ENCODE results near the gene TBC1D1. TPM values are rescaled to one million over a fixed set of nuclear protein-coding genes. Genes with fewer than 3 reads are reported as not detected.
A peak's percentile ranks its signal among the peaks of the same experiment; 100 is the strongest.

Gene TBC1D1
- total and polyA plus RNA-seq, 2 experiments from 2014 or later, result 53.9 to 151 TPM

- TF ChIP-seq CTCF (conservative IDR thresholded peaks at IDR 0.05; ENCODE audit: low read depth in 2 of 2) (no peak), POLR2AphosphoS5 (IDR thresholded peaks at IDR 0.05; ENCODE audit: low read depth) (no peak), ZNF114 (CRISPR knock-in tag; IDR thresholded peaks at IDR 0.05) (no peak), ZNF331 (CRISPR knock-in tag; IDR thresholded peaks at IDR 0.05; ENCODE audit: low read depth) (no peak), ETS1 (IDR thresholded peaks at IDR 0.05) (no peak)
Observed at GRCh38 chr4:37976507-37976906, 85.6 kb downstream of the TBC1D1 start (continued).

GRCh38 chr4:37976991-37977470 lies 86.1 kb downstream of the TBC1D1 start:
- Histone ChIP-seq H2AFZ (peak overlapping the region; percentile 23; the same call in 1 of the 2 replicates), H3K4me3 (peak overlapping the region; percentile 74), H3K27me3 (ENCODE audit: insufficient read depth) (no peaks in the 10 kb centered on the region), H3K4me2 (peak overlapping the region; percentile 85), H3K36me3 (ENCODE audit: insufficient read depth) (no peaks in the 10 kb centered on the region), H3K79me2 (replicated peaks; ENCODE audit: insufficient read depth) (peaks cover 45% of the 10 kb centered on the region), H3F3A (replicated peaks; ENCODE audit: low read depth) (peaks cover 8% of the 10 kb centered on the region), H3K4me1 (ENCODE audit: insufficient read depth) (peaks cover 43% of the 10 kb centered on the region), H4K20me1 (replicated peaks; ENCODE audit: insufficient read depth) (peaks cover 7% of the 10 kb centered on the region; the same call in 1 of the 2 replicates), H3K27ac (ENCODE audit: low read depth) (peak overlapping the region; percentile 96), H3K9me2 (ENCODE audit: insufficient read depth) (no peaks in the 10 kb centered on the region)
- H3K36me3 Mint-ChIP-seq (ENCODE audit: low read depth), result no peaks in the 10 kb centered on the region
- TF ChIP-seq CTCF (conservative IDR thresholded peaks at IDR 0.05; ENCODE audit: low read depth in 2 of 2) (peak in 1 of 2 experiments; percentile 61; a peak in 2 of 4 replicates), CREB1 (CRISPR knock-in tag; IDR thresholded peaks at IDR 0.05; ENCODE audit: low read depth) (no peak), STAT1 (IDR thresholded peaks at IDR 0.05; ENCODE audit: unreplicated experiment) (no peak), POLR2AphosphoS5 (IDR thresholded peaks at IDR 0.05; ENCODE audit: low read depth) (peak; percentile 50), ZNF462 (CRISPR knock-in tag; IDR thresholded peaks at IDR 0.05) (no peak), JUNB (IDR thresholded peaks at IDR 0.05; ENCODE audit: unreplicated experiment) (no peak)
- H3K4me1 Mint-ChIP-seq, result peaks cover 41% of the 10 kb centered on the region
- DNase-seq (ENCODE audit: low spot score) (peak; percentile 85), ATAC-seq (peak; percentile 84)
- H3K4me3 Mint-ChIP-seq, result peak overlapping the region; percentile 76
- H3K27ac Mint-ChIP-seq, result peak overlapping the region; percentile 79
- H3K27me3 Mint-ChIP-seq (ENCODE audit: insufficient read depth, low read depth, poor library complexity), result peaks cover 15% of the 10 kb centered on the region
- H3K9me3 Mint-ChIP-seq, result peaks cover 6% of the 10 kb centered on the region; the same call in 2 of the 3 replicates

All from GM23338 (cell line).